HEK293 (cell line): ENCODE data around the gene ZNF460.

ENCODE experiments used
- BCL11A ChIP-seq: fragments of 450-650 bp; formaldehyde crosslinking; IDR thresholded peaks from 2 replicates; pipeline ENCODE4 v1.5.1; 2016; ENCODE audit warnings: low read depth, missing biosample characterization, missing genetic modification characterization
- HOXA7 ChIP-seq: sonication (generic); formaldehyde crosslinking; IDR thresholded peaks from 2 replicates; pipeline ENCODE4 v1.8.1; 2022; ENCODE audit warnings: missing genetic modification reagents, borderline replicate concordance
- MZF1 ChIP-seq: fragments of 450-650 bp; formaldehyde crosslinking; IDR thresholded peaks from 2 replicates; pipeline ENCODE4 v1.5.1; 2017; ENCODE audit warnings: missing biosample characterization, missing genetic modification characterization, borderline replicate concordance
- OSR2 ChIP-seq: fragments of 450-650 bp; formaldehyde crosslinking; IDR thresholded peaks from 2 replicates; pipeline ENCODE4 v1.5.1; 2016; ENCODE audit warnings: missing biosample characterization, missing genetic modification characterization
- REPIN1 ChIP-seq: fragments of 450-650 bp; formaldehyde crosslinking; IDR thresholded peaks from 2 replicates; pipeline ENCODE4 v1.5.1; 2017; ENCODE audit warnings: missing biosample characterization, missing genetic modification characterization, low read depth
- REST ChIP-seq: fragments of 450-650 bp; formaldehyde crosslinking; IDR thresholded peaks from 2 replicates; pipeline ENCODE4 v1.5.1; 2016; ENCODE audit warnings: missing biosample characterization, missing genetic modification characterization
- SCRT2 ChIP-seq: fragments of 450-650 bp; formaldehyde crosslinking; IDR thresholded peaks from 2 replicates; pipeline ENCODE4 v1.5.1; 2016; ENCODE audit warnings: missing biosample characterization, missing genetic modification characterization
- YY2 ChIP-seq: fragments of 450-650 bp; formaldehyde crosslinking; IDR thresholded peaks from 2 replicates; pipeline ENCODE4 v1.5.1; 2016; ENCODE audit warnings: missing biosample characterization, missing genetic modification characterization
- ZBTB44 ChIP-seq: fragments of 450-650 bp; IDR thresholded peaks from 2 replicates; pipeline ENCODE4 v1.5.1; 2018; ENCODE audit warnings: missing biosample characterization, mild to moderate bottlenecking, missing genetic modification characterization
- ZNF10 ChIP-seq: fragments of 450-650 bp; formaldehyde crosslinking; IDR thresholded peaks from 2 replicates; pipeline ENCODE4 v1.5.1; 2017; ENCODE audit warnings: missing biosample characterization, missing genetic modification characterization
- ZNF155 ChIP-seq: fragments of 450-650 bp; formaldehyde crosslinking; IDR thresholded peaks from 2 replicates; pipeline ENCODE4 v1.5.1; 2016; ENCODE audit warnings: missing biosample characterization, missing genetic modification characterization
- ZNF324 ChIP-seq: fragments of 450-650 bp; formaldehyde crosslinking; IDR thresholded peaks from 2 replicates; pipeline ENCODE4 v1.5.1; 2016; ENCODE audit warnings: missing biosample characterization, missing genetic modification characterization
- ZNF398 ChIP-seq: fragments of 450-650 bp; formaldehyde crosslinking; IDR thresholded peaks from 2 replicates; pipeline ENCODE4 v1.5.1; 2017; ENCODE audit warnings: missing biosample characterization, missing genetic modification characterization
- ZNF423 ChIP-seq: fragments of 450-650 bp; formaldehyde crosslinking; IDR thresholded peaks from 2 replicates; pipeline ENCODE4 v1.5.1; 2016; ENCODE audit warnings: missing biosample characterization, missing genetic modification characterization
- ZNF48 ChIP-seq: fragments of 450-650 bp; formaldehyde crosslinking; IDR thresholded peaks from 2 replicates; pipeline ENCODE4 v1.5.1; 2016; ENCODE audit warnings: missing biosample characterization, missing genetic modification characterization
- ZNF501 ChIP-seq: fragments of 450-650 bp; formaldehyde crosslinking; IDR thresholded peaks from 2 replicates; pipeline ENCODE4 v1.5.1; 2016; ENCODE audit warnings: missing biosample characterization, missing genetic modification characterization
- ZNF529 ChIP-seq: fragments of 450-650 bp; formaldehyde crosslinking; IDR thresholded peaks from 2 replicates; pipeline ENCODE4 v1.5.1; 2017; ENCODE audit warnings: missing genetic modification characterization, missing biosample characterization; ENCODE audit not compliant: insufficient replicate concordance
- ZNF544 ChIP-seq: fragments of 450-650 bp; formaldehyde crosslinking; IDR thresholded peaks from 2 replicates; pipeline ENCODE4 v1.5.0; 2017; ENCODE audit warnings: missing biosample characterization, missing genetic modification characterization
- ZNF639 ChIP-seq: fragments of 450-650 bp; formaldehyde crosslinking; IDR thresholded peaks from 2 replicates; pipeline ENCODE4 v1.5.1; 2016; ENCODE audit warnings: missing biosample characterization, missing genetic modification characterization
- ZNF670 ChIP-seq: fragments of 450-650 bp; formaldehyde crosslinking; IDR thresholded peaks from 2 replicates; pipeline ENCODE4 v1.5.1; 2016; ENCODE audit warnings: missing biosample characterization, missing genetic modification characterization, low read depth
- ZSCAN5A ChIP-seq: fragments of 450-650 bp; formaldehyde crosslinking; IDR thresholded peaks from 2 replicates; pipeline ENCODE4 v1.5.1; 2016; ENCODE audit warnings: missing biosample characterization, missing genetic modification characterization
- ZXDB ChIP-seq: fragments of 450-650 bp; formaldehyde crosslinking; IDR thresholded peaks from 2 replicates; pipeline ENCODE4 v1.5.1; 2016; ENCODE audit warnings: missing biosample characterization, missing genetic modification characterization
- TF ChIP-seq, protein P1 (sequence below): fragments of 450-650 bp; formaldehyde crosslinking; IDR thresholded peaks from 2 replicates; pipeline ENCODE4 v1.5.1; 2016; ENCODE audit warnings: missing biosample characterization, missing genetic modification characterization
- TF ChIP-seq, protein P2 (sequence below): fragments of 450-650 bp; formaldehyde crosslinking; IDR thresholded peaks from 2 replicates; pipeline ENCODE4 v1.5.1; 2016; ENCODE audit warnings: missing biosample characterization, missing genetic modification characterization
- TF ChIP-seq, protein P3 (sequence below): fragments of 450-650 bp; formaldehyde crosslinking; IDR thresholded peaks from 2 replicates; pipeline ENCODE4 v1.5.1; 2017; ENCODE audit warnings: missing biosample characterization, missing genetic modification characterization

ZNF460 gene

GRCh38 chr19:57320180-57321084 is 40.1 kb downstream of the ZNF460 start, which contains the start of gene ZNF543 (continued):
- TF ChIP-seq, protein P1, sequence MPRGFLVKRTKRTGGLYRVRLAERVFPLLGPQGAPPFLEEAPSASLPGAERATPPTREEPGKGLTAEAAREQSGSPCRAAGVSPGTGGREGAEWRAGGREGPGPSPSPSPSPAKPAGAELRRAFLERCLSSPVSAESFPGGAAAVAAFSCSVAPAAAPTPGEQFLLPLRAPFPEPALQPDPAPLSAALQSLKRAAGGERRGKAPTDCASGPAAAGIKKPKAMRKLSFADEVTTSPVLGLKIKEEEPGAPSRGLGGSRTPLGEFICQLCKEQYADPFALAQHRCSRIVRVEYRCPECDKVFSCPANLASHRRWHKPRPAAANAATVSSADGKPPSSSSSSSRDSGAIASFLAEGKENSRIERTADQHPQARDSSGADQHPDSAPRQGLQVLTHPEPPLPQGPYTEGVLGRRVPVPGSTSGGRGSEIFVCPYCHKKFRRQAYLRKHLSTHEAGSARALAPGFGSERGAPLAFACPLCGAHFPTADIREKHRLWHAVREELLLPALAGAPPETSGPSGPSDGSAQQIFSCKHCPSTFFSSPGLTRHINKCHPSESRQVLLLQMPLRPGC (tag by site-specific recombination), result no peak
- no peak for TF ChIP-seq ZNF423
- TF ChIP-seq ZNF48 (tag by site-specific recombination), result no peak
- no peak for TF ChIP-seq ZSCAN5A (tag by site-specific recombination)
- no peak for TF ChIP-seq ZNF639 (tag by site-specific recombination)
- TF ChIP-seq ZNF324 (tag by site-specific recombination), result no peak
- no peak for TF ChIP-seq HOXA7
- no peak for TF ChIP-seq ZNF670
- no peak for TF ChIP-seq MZF1 (tag by site-specific recombination)
- peak; percentile 89 for TF ChIP-seq ZNF10 (tag by site-specific recombination)
- TF ChIP-seq ZBTB44, result no peak
- TF ChIP-seq ZXDB, result peak; percentile 83
- no peak for TF ChIP-seq OSR2 (tag by site-specific recombination)
- TF ChIP-seq SCRT2, result no peak
- no peak for TF ChIP-seq ZNF529 (tag by site-specific recombination)
- no peak for TF ChIP-seq ZNF398 (tag by site-specific recombination)
- TF ChIP-seq, protein P2, sequence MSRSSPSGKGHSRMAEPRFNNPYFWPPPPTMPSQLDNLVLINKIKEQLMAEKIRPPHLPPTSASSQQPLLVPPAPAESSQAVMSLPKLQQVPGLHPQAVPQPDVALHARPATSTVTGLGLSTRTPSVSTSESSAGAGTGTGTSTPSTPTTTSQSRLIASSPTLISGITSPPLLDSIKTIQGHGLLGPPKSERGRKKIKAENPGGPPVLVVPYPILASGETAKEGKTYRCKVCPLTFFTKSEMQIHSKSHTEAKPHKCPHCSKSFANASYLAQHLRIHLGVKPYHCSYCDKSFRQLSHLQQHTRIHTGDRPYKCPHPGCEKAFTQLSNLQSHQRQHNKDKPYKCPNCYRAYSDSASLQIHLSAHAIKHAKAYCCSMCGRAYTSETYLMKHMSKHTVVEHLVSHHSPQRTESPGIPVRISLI (tag by site-specific recombination), result no peak
- no peak for TF ChIP-seq YY2 (tag by site-specific recombination)
- TF ChIP-seq ZNF544, result no peak
- no peak for TF ChIP-seq BCL11A (tag by site-specific recombination)
- no peak for TF ChIP-seq REST (tag by site-specific recombination)
- 0 out of 2 replicates have a peak, but pooled peaks have one; percentile 53 for TF ChIP-seq ZNF501 (tag by site-specific recombination)
- TF ChIP-seq REPIN1, result no peak
- TF ChIP-seq, protein P3, sequence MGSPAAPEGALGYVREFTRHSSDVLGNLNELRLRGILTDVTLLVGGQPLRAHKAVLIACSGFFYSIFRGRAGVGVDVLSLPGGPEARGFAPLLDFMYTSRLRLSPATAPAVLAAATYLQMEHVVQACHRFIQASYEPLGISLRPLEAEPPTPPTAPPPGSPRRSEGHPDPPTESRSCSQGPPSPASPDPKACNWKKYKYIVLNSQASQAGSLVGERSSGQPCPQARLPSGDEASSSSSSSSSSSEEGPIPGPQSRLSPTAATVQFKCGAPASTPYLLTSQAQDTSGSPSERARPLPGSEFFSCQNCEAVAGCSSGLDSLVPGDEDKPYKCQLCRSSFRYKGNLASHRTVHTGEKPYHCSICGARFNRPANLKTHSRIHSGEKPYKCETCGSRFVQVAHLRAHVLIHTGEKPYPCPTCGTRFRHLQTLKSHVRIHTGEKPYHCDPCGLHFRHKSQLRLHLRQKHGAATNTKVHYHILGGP, result no peak
- no peak for TF ChIP-seq ZNF155
